Chondrocyte (in vitro differentiated cells): ENCODE data around the gene MED16. TPM values are rescaled to one million over a fixed set of nuclear protein-coding genes. Genes with fewer than 3 reads are reported as not detected.
"Not testable (repeated sequence)": the region's sequence is repeated elsewhere in the genome, so short reads cannot be mapped to it uniquely, and the experiment has no call there.

ENCODE experiments used
- DNase-seq: peaks from one replicate; pipeline ENCODE4 v3.0.0; 2021; ENCODE audit warnings: mixed read lengths, low spot score
- H3K27ac Mint-ChIP-seq: one replicate; pipeline ENCODE4 v1.8.0; 2021; ENCODE audit warnings: mild to moderate bottlenecking, moderate library complexity, mixed read lengths; ENCODE audit not compliant: unreplicated experiment
- H3K27me3 Mint-ChIP-seq: 2 replicates; pipeline ENCODE4 v1.8.0; 2021; ENCODE audit warnings: low read depth, mixed read lengths
- H3K36me3 Mint-ChIP-seq: 2 replicates; pipeline ENCODE4 v1.8.0; 2021; ENCODE audit warnings: low read depth, mixed read lengths
- H3K4me1 Mint-ChIP-seq: 2 replicates; pipeline ENCODE4 v1.8.0; 2021; ENCODE audit warnings: low read depth, mild to moderate bottlenecking, mixed read lengths
- H3K4me3 Mint-ChIP-seq: one replicate; pipeline ENCODE4 v1.8.0; 2021; ENCODE audit warnings: mild to moderate bottlenecking, moderate library complexity, mixed read lengths; ENCODE audit not compliant: unreplicated experiment
- H3K9me3 Mint-ChIP-seq: 2 replicates; pipeline ENCODE4 v1.8.0; 2021; ENCODE audit warnings: low read depth, mixed read lengths
- total RNA-seq: library from RNA; stranded (reverse); gene quantifications from 3 replicates; pipeline ENCODE4 v1.2.1, GENCODE V29; 2021
- TF ChIP-seq, protein P1 (sequence below): fragments of 200-600 bp; sonication (generic); IDR thresholded peaks from 2 replicates; pipeline ENCODE4 v1.5.0; 2021; ENCODE audit warnings: antibody characterized with exemption, mild to moderate bottlenecking, moderate library complexity

MED16 gene
- total RNA-seq, 1 donor from 2014 or later = 47.0 TPM

DNA sequence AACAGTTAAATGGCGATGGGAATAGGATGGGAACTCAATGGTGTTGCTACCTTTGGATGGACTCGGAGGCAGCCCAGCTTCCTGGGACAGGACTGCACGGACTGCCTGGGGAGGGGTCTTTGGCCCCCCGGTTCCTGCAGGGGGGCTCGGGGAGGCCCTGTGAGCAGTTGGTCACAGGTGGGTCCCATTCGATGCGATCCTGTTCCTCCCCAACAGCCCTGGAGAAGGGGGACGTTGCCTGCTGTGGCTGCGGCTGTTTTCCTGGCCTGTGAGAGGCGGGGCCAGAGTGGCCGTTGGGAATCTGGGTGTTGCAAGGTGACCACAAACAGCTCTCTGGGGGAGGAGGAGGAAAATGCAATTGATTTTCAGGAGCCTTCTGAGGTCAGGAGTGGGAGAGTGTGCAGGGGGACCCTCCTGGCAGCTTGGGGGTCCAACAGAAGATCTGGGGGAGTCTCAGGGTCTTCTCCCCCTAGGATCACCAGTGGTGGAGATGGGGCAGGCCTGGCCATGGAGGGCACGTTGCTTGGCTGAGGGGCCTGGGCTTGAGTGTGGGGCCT is 69.3 kb downstream of the MED16 start:
- Mint-ChIP-seq H3K27me3 (no peaks in the 10 kb centered on the region), H3K9me3 (no peaks in the 10 kb centered on the region), H3K4me3 (no peak overlapping the region), H3K36me3 (no peaks in the 10 kb centered on the region), H3K27ac (no peak overlapping the region), H3K4me1 (no peaks in the 10 kb centered on the region)
- TF ChIP-seq, protein P1, sequence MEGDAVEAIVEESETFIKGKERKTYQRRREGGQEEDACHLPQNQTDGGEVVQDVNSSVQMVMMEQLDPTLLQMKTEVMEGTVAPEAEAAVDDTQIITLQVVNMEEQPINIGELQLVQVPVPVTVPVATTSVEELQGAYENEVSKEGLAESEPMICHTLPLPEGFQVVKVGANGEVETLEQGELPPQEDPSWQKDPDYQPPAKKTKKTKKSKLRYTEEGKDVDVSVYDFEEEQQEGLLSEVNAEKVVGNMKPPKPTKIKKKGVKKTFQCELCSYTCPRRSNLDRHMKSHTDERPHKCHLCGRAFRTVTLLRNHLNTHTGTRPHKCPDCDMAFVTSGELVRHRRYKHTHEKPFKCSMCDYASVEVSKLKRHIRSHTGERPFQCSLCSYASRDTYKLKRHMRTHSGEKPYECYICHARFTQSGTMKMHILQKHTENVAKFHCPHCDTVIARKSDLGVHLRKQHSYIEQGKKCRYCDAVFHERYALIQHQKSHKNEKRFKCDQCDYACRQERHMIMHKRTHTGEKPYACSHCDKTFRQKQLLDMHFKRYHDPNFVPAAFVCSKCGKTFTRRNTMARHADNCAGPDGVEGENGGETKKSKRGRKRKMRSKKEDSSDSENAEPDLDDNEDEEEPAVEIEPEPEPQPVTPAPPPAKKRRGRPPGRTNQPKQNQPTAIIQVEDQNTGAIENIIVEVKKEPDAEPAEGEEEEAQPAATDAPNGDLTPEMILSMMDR = no peak
- peak; percentile 72 for DNase-seq

DNA sequence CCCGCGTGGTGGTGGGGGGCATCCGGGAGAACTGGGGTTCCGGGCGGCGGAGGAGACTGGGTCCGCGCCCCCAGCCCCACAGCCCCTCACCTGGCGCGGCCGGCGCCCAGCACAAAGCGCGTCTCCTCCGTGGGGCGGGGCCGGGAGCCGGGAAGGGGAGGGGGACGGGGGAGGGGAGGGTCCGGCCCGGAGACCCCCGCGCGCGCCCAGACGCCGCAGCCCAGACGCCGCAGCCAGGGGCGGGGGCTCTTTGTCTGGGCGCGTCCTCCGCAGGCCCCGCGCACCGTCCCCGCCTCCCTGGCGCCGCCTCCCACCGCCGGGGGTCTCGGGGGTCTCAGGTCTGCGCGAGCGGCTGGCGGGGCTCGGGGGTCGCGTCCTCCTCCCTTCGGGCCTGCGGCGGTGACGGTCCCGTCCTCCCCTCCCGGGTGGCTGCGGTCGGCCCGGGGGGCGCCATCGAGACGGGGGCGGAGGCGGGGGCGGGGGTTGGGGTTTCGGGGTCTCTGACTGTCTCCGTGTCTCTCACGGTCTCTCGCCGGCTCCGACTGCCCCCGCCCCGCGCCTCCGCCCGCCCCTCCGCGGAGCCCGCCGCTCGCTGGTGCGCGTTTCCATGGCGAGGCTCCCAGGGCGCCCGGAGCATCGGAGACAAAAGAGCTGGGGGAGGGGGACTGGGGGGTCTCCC is 71.0 kb downstream of the MED16 start, which contains the start of gene PLPPR3:
Gene PLPPR3, minus strand, starts transcription at position 131 of the 679 bp plus-strand sequence. CDS start 396 bp downstream, outside the sequence.
- Mint-ChIP-seq H3K27me3 (no peaks in the 10 kb centered on the region), H3K4me1 (no peaks in the 10 kb centered on the region), H3K9me3 (no peaks in the 10 kb centered on the region), H3K4me3 (peak within 1 kb of the TSS; percentile 60), H3K36me3 (no peaks in the 10 kb centered on the region), H3K27ac (no peak within 1 kb of the TSS)
- TF ChIP-seq, protein P1 = no peak
- no peak for DNase-seq

DNA sequence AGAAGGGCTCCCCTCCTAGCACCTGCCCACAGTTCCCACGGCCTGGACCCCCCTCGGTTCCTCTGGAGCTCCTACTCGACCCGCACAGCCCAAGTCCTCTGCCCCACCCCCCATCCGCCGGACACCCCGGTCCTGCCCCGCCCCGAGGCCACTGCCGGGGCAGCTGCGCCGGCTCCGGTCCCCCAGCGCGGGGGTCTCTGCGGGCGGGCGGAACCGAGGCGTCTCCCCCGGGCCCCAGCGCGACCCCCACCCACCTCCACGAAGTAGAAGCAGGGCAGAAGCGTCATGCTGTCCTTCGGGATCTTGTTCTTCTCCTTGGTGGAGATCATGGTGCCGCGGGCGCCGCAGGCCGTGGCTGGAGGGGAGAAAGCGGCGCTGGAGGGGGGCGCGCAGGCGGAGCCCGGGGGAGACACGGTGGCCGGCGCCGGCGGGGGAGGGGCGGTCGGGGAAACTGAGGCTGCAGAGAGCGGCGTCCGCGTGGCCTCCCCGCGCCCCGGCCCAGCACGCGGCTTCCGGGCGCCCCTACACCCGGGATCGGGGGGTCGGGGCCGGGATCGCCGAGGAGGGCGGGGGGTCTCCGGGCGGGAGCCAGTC is 71.7 kb downstream of the MED16 start:
- TF ChIP-seq, protein P1 = no peak
- peak overlapping the region; percentile 60 for H3K4me3 Mint-ChIP-seq

DNA sequence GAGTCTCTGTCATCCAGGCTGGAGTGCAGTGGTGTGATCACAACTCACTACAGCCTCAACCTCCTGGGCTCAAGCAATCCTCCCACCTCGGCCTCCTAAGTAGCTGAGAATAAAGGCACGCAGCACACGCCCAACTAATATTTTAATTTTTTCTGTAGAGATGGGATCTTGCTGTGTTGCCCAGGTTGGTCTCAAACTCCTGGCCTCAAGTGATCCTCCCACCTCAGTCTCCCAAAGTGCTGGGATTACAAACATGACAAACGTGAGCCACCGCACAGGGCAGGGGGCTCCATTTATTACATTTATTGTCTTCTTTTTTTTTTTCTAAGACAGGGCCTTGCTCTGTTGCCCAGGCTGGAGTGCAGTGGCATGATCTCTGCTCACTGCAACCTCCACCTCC is 72.8 kb downstream of the MED16 start:
- not testable (repeated sequence) for H3K4me1 Mint-ChIP-seq, DNase-seq, H3K36me3 Mint-ChIP-seq, H3K9me3 Mint-ChIP-seq, H3K4me3 Mint-ChIP-seq, H3K27me3 Mint-ChIP-seq, H3K27ac Mint-ChIP-seq

More for the DNA sequence above, 71.7 kb downstream of the MED16 start:
- no peak overlapping the region for H3K27ac Mint-ChIP-seq
- peaks cover 3% of the 10 kb centered on the region for H3K9me3 Mint-ChIP-seq
- no peaks in the 10 kb centered on the region for H3K4me1 Mint-ChIP-seq
- H3K36me3 Mint-ChIP-seq = peaks cover 4% of the 10 kb centered on the region
- no peaks in the 10 kb centered on the region for H3K27me3 Mint-ChIP-seq
- peak; percentile 88 for DNase-seq

Other genes starting within 250 kb of the MED16 start
- 29.3 to 36.3 TPM (median 29.5 TPM) in 3 replicates for gene RNF126, start 230.0 kb downstream of the MED16 start, total RNA-seq
- 267 to 316 TPM (median 312 TPM) in 3 replicates for gene FSTL3, start 216.8 kb downstream of the MED16 start, total RNA-seq
- gene PRSS57, start 197.7 kb downstream of the MED16 start, total RNA-seq = not detected in 3 replicates
- 166 to 182 TPM (median 175 TPM) in 3 replicates for gene PALM, start 184.3 kb downstream of the MED16 start, total RNA-seq
- 1.5 to 2.2 TPM (median 1.6 TPM) in 3 replicates for gene MISP, start 142.1 kb downstream of the MED16 start, total RNA-seq
- gene PTBP1, start 95.7 kb downstream of the MED16 start, total RNA-seq = 281 to 343 TPM (median 285 TPM) in 3 replicates
- 5.4 to 6.8 TPM (median 6.0 TPM) in 3 replicates for gene PLPPR3, start 71.2 kb downstream of the MED16 start, total RNA-seq
- 0.37 to 0.51 TPM in 2 of 3 replicates, not detected in the other for gene AZU1, start 65.3 kb downstream of the MED16 start, total RNA-seq
- not detected in 3 replicates for gene PRTN3, start 52.2 kb downstream of the MED16 start, total RNA-seq
- not detected in 3 replicates for gene ELANE, start 40.9 kb downstream of the MED16 start, total RNA-seq
- gene CFD, start 33.5 kb downstream of the MED16 start, total RNA-seq = 1.1 to 17.9 TPM (median 1.8 TPM) in 3 replicates
- gene RNU6-9, start 297 bp upstream of the MED16 start, total RNA-seq = not detected in 3 replicates
- 47.1 to 52.2 TPM (median 48.4 TPM) in 3 replicates for gene R3HDM4, start 20.0 kb upstream of the MED16 start, total RNA-seq
- gene KISS1R, start 24.1 kb upstream of the MED16 start, total RNA-seq = 0.17 to 0.38 TPM (median 0.24 TPM) in 3 replicates
- 6.6 to 10.0 TPM (median 8.8 TPM) in 3 replicates for gene ARID3A, start 32.8 kb upstream of the MED16 start, total RNA-seq
- 42.1 to 48.5 TPM (median 48.0 TPM) in 3 replicates for gene WDR18, start 91.2 kb upstream of the MED16 start, total RNA-seq
- gene GRIN3B, start 107.2 kb upstream of the MED16 start, total RNA-seq = 0.31 to 0.67 TPM (median 0.33 TPM) in 3 replicates
- 120 to 130 TPM (median 120 TPM) in 3 replicates for gene TMEM259, start 127.9 kb upstream of the MED16 start, total RNA-seq
- not detected in 3 replicates for gene RNU6-2, start 128.3 kb upstream of the MED16 start, total RNA-seq
- gene CNN2, start 133.4 kb upstream of the MED16 start, total RNA-seq = 258 to 363 TPM (median 357 TPM) in 3 replicates
- gene ABCA7, start 146.9 kb upstream of the MED16 start, total RNA-seq = 6.7 to 15.9 TPM (median 8.9 TPM) in 3 replicates
- gene ARHGAP45, start 174.0 kb upstream of the MED16 start, total RNA-seq = 0.57 to 1.6 TPM (median 1.0 TPM) in 3 replicates
- 110 to 119 TPM (median 113 TPM) in 3 replicates for gene POLR2E, start 202.2 kb upstream of the MED16 start, total RNA-seq
- 240 to 246 TPM (median 245 TPM) in 3 replicates for gene GPX4, start 210.8 kb upstream of the MED16 start, total RNA-seq